ENCODE measurements around the gene TSPAN1.

The TSPAN1 gene

GRCh38 chr1:46160212-46160611, 14.7 kb upstream of the TSPAN1 start:
- DNase-seq (ENCODE audit: low read depth in 2 of 2), result no peak

- DNase-seq (ENCODE audit: low read depth in 2 of 2), result no peak
Measured at GRCh38 chr1:46166521-46167462, 8.1 kb upstream of the TSPAN1 start.

DNA sequence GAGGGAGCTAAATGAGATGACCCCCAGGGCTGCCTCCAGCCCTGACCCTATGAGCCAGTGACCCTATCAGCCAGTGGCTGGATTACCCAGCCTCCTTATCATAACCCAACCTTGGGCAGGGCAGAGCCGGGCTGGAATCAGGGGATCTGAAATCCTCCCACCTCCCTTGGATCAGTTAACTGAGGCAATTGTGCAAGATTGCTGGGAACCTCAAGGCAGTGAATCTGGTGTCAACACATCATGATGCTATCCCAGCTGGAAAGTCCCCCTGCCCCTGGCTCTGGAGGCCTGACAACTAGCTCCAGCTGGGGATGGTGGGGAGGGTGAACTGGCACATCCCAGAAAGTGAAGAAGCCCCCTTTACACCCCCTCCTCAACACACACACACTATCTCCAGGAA, 6.4 kb upstream of the TSPAN1 start:
- no peak for DNase-seq (ENCODE audit: low read depth in 2 of 2)

GRCh38 chr1:46169811-46170454, 5.0 kb upstream of the TSPAN1 start:
- no peak for DNase-seq (ENCODE audit: low read depth in 2 of 2)

- DNase-seq (ENCODE audit: low read depth in 2 of 2), result no peak
Measured at GRCh38 chr1:46171351-46171750, 3.5 kb upstream of the TSPAN1 start.

DNA sequence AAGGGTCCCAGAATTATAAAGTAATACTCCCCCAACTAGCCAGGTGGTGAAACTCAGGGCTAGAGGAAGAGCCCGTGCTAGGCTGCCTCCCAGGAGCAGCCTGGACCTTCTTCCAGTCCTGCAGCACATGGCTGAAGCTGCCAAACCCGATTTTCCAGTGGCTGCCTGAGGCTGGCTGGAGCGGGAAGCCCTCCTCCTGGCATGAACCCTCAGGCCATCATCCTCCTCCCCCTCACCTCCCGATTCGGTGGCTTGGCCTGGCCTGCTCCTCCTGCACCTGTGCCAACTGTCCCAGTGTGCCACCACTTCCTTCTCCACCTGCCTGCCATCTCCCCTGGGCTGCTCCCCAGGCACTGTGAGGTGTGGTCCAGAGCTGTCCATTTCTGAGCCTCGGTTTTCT, 3.0 kb upstream of the TSPAN1 start:
- DNase-seq (ENCODE audit: low read depth in 2 of 2), result no peak

DNA sequence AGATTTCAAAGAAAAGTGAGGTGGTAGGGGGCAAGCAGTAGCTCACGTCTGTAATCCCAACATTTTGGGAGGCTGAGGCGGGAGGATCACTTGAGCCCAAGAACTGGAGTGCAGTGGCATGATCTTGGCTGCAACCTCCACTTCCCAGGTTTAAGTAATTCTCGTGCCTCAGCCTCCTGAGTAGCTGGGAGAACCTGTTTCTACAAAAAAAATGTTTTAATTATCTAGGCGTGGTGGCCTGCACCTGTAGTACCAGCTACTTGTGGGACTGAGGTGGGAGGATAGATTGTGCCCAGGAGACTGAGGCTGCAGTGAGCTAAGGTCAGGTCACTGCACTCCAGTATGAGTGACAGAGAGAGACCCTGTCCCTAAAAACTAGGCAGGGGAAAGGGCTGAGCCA, 2.6 kb upstream of the TSPAN1 start:
- no peak for DNase-seq (ENCODE audit: low read depth in 2 of 2)

GRCh38 chr1:46173361-46173856, 1.5 kb upstream of the TSPAN1 start:
- no peak for DNase-seq (ENCODE audit: low read depth in 2 of 2)

GRCh38 chr1:46175243-46175642, 356 bp downstream of the TSPAN1 start:
- DNase-seq (ENCODE audit: low read depth in 2 of 2), result no peak

GRCh38 chr1:46176211-46176865, 1.5 kb downstream of the TSPAN1 start, which contains the start of gene P3R3URF:
P3R3URF (minus strand) TSS chr1:46176488; CDS start chr1:46176471, 17 bp downstream.
- no peak for DNase-seq (ENCODE audit: low read depth in 2 of 2)

DNA sequence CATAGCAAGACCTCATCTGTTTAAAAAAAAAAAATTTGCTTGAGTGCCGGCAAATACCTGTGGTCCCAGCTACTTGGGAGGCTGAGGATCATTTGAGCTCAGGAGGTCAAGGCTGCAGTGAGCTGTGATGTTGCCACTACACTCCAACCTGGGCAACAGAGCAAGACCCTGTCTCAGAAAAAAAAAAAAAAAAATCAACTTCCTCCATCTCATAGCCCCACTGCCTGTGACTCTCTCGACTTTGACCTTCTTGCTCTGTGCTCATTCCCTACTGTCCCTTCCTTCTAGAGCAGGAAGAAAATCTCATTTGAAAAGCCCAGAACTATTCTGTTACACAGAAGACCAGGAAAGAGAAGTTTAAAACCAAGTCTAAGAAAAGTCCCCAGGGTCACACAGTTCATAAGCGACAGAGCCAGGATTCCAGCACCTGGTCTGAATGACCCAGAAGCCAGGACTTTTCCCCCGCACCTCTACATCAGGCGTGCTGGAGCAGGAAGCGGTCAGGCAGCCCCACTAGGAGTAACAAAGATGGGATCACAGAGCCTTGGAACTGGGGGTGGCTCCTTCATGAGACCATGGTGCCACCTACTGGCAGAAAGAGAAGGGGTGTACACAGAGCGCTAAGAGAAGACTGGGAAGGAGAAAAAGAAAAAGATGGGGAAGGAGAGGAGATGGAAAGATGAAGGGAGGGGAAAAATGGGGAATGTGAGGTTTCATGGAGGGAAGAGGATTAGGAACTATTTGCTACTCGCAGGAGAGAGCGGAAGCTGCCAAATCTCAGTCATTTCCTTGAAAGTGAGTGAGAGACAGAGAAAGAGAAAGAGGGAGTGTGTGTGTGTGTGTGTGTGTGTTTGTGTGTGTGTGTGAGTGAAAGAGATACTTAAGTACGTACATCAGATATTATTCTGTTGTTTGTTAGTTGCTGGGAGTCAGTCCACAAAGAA, 4.5 kb downstream of the TSPAN1 start:
- DNase-seq (ENCODE audit: low read depth in 2 of 2), result peak in 1 of 2 donors; percentile 51

- no peak for DNase-seq (ENCODE audit: low read depth in 2 of 2)
Measured at GRCh38 chr1:46180082-46180616, 5.3 kb downstream of the TSPAN1 start.

GRCh38 chr1:46181343-46182260, 6.7 kb downstream of the TSPAN1 start:
- DNase-seq (ENCODE audit: low read depth in 2 of 2), result no peak

DNA sequence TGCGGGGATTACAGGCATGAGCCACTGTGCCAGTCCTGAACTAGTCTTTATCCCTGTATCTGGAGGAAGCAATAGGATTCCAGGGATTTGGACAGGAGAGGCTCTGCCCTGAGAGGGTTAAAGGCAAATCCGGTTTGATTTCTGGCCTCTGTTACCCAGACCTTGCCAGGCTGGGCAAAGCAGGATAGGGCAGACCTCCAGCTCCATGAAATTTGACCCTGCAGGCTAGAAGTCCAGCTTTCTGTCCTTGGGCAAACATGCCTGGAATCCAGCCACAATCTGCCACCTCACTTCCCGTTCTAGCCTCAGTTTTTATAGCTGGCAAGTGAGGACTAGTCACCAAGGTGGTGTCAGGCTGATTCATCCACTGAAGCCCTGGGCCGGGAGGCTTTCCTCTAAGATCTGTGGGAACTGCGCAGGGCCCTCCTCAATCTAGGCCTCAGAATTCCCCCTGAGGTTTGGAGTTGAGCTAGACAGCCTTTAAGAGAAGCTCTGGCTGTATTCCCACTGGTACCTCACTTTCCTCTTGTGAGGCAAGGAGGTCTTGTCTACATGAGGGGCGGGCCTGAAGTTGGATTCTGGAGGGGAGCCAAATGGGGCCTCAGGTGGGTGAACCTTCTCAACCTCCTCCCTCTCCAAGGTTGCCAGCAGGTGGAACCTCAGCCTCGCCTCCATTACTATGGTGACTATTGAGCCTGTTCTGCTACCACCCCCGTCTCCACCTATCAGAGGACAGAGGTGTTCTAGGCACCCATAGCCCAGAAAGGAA, 8.4 kb downstream of the TSPAN1 start:
- DNase-seq (ENCODE audit: low read depth in 2 of 2), result no peak

DNA sequence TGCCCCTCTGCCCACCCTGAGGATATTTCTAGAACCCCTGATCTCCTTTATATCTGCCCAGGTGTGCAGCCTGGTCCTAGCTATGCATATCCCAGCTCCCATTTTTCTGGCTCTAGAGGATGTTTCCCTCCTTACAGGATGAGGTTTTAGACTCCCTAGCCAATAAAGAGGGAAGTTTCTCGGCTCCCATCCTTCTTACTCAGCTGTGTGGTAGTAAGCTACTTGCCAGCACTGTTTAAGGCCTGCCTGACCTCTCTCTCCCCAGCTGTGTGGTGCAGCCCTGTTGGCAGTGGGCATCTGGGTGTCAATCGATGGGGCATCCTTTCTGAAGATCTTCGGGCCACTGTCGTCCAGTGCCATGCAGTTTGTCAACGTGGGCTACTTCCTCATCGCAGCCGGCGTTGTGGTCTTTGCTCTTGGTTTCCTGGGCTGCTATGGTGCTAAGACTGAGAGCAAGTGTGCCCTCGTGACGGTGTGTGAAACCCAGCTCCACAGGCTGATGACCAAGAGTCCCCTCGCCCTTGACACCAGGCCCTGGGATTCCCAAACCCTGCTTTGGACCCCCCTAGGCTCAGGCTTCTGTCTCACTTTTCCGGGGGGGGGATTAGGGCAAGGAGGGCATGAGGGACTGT, 9.2 kb downstream of the TSPAN1 start:
- no peak for DNase-seq (ENCODE audit: low read depth in 2 of 2)

GRCh38 chr1:46184920-46185658, 10.2 kb downstream of the TSPAN1 start:
- peak; percentile 57 to 59 for DNase-seq (ENCODE audit: low read depth in 2 of 2)

DNA sequence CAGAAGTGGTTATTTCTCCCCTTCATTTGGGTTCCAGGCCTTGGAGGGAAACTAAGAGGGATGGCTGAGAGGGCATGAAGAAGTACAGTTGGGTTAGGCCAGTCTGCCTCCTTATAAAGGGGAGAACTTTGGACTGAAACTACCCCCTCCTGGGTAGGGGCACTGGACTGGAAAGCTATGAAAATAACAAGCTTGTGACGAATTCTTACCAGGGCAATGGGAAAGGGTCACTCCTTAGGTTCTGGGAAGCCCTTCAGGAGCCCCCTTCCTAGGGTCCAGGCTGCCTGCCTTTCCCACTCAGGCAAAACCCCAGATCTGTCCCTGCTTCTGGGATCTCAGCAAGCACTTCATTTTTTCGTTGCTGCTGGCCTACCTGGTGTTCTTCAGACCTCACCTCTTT, 11.2 kb downstream of the TSPAN1 start:
- DNase-seq (ENCODE audit: low read depth in 2 of 2), result no peak
